HG02763 (cell line): ENCODE data around the gene FAM124A.

ENCODE experiments used
- ATAC-seq: cut with Tn5 transposase; IDR thresholded peaks from one replicate; pipeline ENCODE4 v1.9.1; 2021; ENCODE audit warnings: mild to moderate bottlenecking, moderate library complexity; ENCODE audit not compliant: unreplicated experiment

Gene FAM124A

GRCh38 chr13:51303063-51303552, 80.9 kb downstream of the FAM124A start:
- ATAC-seq = no peak

- no peak for ATAC-seq
Measured at GRCh38 chr13:51303882-51304281, 81.7 kb downstream of the FAM124A start.

- no peak for ATAC-seq
Measured at GRCh38 chr13:51305271-51305967, 83.2 kb downstream of the FAM124A start.

- no peak for ATAC-seq
Measured at GRCh38 chr13:51308781-51309180, 86.6 kb downstream of the FAM124A start.

GRCh38 chr13:51311231-51311630, 89.0 kb downstream of the FAM124A start:
- ATAC-seq = no peak

GRCh38 chr13:51311957-51312520, 89.8 kb downstream of the FAM124A start:
- ATAC-seq = no peak

- ATAC-seq = no peak
Measured at GRCh38 chr13:51313619-51314018, 91.4 kb downstream of the FAM124A start.

- ATAC-seq = no peak
Measured at GRCh38 chr13:51317262-51317661, 95.1 kb downstream of the FAM124A start.

- no peak for ATAC-seq
Measured at GRCh38 chr13:51318015-51318414, 95.8 kb downstream of the FAM124A start.

GRCh38 chr13:51318876-51319275, 96.7 kb downstream of the FAM124A start:
- no peak for ATAC-seq

GRCh38 chr13:51321836-51322235, 99.6 kb downstream of the FAM124A start:
- no peak for ATAC-seq

- no peak for ATAC-seq
Measured at GRCh38 chr13:51322826-51323225, 100.6 kb downstream of the FAM124A start.

- no peak for ATAC-seq
Measured at GRCh38 chr13:51323824-51324511, 101.8 kb downstream of the FAM124A start.

- ATAC-seq = no peak
Measured at GRCh38 chr13:51324714-51325420, 102.7 kb downstream of the FAM124A start.

GRCh38 chr13:51325837-51326236, 103.6 kb downstream of the FAM124A start:
- ATAC-seq = no peak

- no peak for ATAC-seq
Measured at GRCh38 chr13:51326777-51327176, 104.6 kb downstream of the FAM124A start.

- ATAC-seq = no peak
Measured at GRCh38 chr13:51327961-51328360, 105.8 kb downstream of the FAM124A start.

GRCh38 chr13:51328488-51328887, 106.3 kb downstream of the FAM124A start:
- no peak for ATAC-seq

GRCh38 chr13:51329606-51330005, 107.4 kb downstream of the FAM124A start:
- ATAC-seq = no peak

GRCh38 chr13:51330791-51331190, 108.6 kb downstream of the FAM124A start:
- ATAC-seq = peak; percentile 36

GRCh38 chr13:51331354-51331861, 109.2 kb downstream of the FAM124A start:
- ATAC-seq = peak; percentile 45
